HG03039 (cell line): ENCODE results near the gene ZNF653.
"Not testable (repeated sequence)": the region's sequence is repeated elsewhere in the genome, so short reads cannot be mapped to it uniquely, and the experiment has no call there.

Source experiments
- ATAC-seq: cut with Tn5 transposase; IDR thresholded peaks from one replicate; pipeline ENCODE4 v1.9.1; 2021; ENCODE audit warnings: mild to moderate bottlenecking, moderate library complexity; ENCODE audit not compliant: unreplicated experiment

The ZNF653 gene

GRCh38 chr19:11437955-11438354 is 67.7 kb downstream of the ZNF653 start:
- no peak for ATAC-seq

- no peak for ATAC-seq
Measured at GRCh38 chr19:11435833-11436313, 69.8 kb downstream of the ZNF653 start.

GRCh38 chr19:11435057-11435832 is 70.4 kb downstream of the ZNF653 start, which contains the start of the genes ODAD3 and PRKCSH:
Gene ODAD3, minus strand, starts transcription at chr19:11435121. Its CDS starts 105 bp downstream, at chr19:11435016.
Gene PRKCSH, plus strand, starts transcription at chr19:11435635. Its CDS starts 483 bp downstream, at chr19:11436118.
- peak; percentile 84 for ATAC-seq

GRCh38 chr19:11434703-11435056 is 71.0 kb downstream of the ZNF653 start:
- ATAC-seq: peak; percentile 12

- ATAC-seq: not testable (repeated sequence)
Measured at GRCh38 chr19:11433526-11433925, 72.1 kb downstream of the ZNF653 start.
